SK-N-SH (cell line): ENCODE results near the gene TEN1. TPM values are rescaled to one million over a fixed set of nuclear protein-coding genes. Genes with fewer than 3 reads are reported as not detected.

Experiments
- CTCF ChIA-PET: fragments of 300-600, 350-600 bp; formaldehyde crosslinking; extraction: SDS; loops from one replicate; lab custom pipeline; 2021; lab: Yijun Ruan, JAX
- POLR2A ChIA-PET: fragments of 350-600 bp; sonication (Branson Sonifier 250); formaldehyde crosslinking; extraction: SDS; loops from one replicate; lab custom pipeline; 2020; ENCODE audit warnings: antibody characterized with exemption, inconsistent platforms; lab: Yijun Ruan, JAX
- DNase-seq: peaks from one replicate; pipeline ENCODE4 v3.0.0; 2012
- H2AFZ ChIP-seq: fragments of 200-600 bp; sonication (generic); 2 replicates; pipeline ENCODE4 v1.8.1; 2016; ENCODE audit warnings: antibody characterized with exemption, mild to moderate bottlenecking, low read depth
- H3F3A ChIP-seq: fragments of 200-600 bp; sonication (generic); replicated peaks from 2 replicates; pipeline ENCODE3; 2016; ENCODE audit warnings: antibody characterized with exemption, mild to moderate bottlenecking; ENCODE audit not compliant: insufficient read depth
- H3K27ac ChIP-seq, 2 experiments: fragments of 200-500 bp in 1 of 2; fragments of 200-600 bp in 1 of 2; sonication (Bioruptor generic) in 1 of 2; sonication (generic), shearing (Covaris generic) in 1 of 2; 2 replicates each; pipeline versions ENCODE4 v1.5.1 to v1.6.1; 2014 to 2016; ENCODE audit warnings: low read depth in 2 of 2, inconsistent platforms in 1 of 2, low read length in 1 of 2, mild to moderate bottlenecking in 1 of 2, mixed read lengths in 1 of 2
- H3K27me3 ChIP-seq: fragments of 200-600 bp; sonication (generic), shearing (Covaris generic); 2 replicates; pipeline ENCODE4 v1.6.1; 2016; ENCODE audit warnings: mixed run types; ENCODE audit not compliant: insufficient read depth
- H3K36me3 ChIP-seq, 2 experiments: fragments of 200-500 bp in 1 of 2; fragments of 200-600 bp in 1 of 2; sonication (Bioruptor generic) in 1 of 2; sonication (generic) in 1 of 2; replicated peaks in 1 of 2; 2 replicates each; pipeline versions ENCODE3 to v1.5.1; 2014 to 2016; ENCODE audit warnings: low read length in 1 of 2, mild to moderate bottlenecking in 1 of 2; ENCODE audit not compliant: insufficient read depth in 2 of 2, control insufficient read depth in 1 of 2
- H3K4me1 ChIP-seq, 2 experiments: fragments of 200-500 bp in 1 of 2; fragments of 200-600 bp in 1 of 2; sonication (Bioruptor generic) in 1 of 2; sonication (generic), shearing (Covaris generic) in 1 of 2; 2 replicates each; pipeline versions ENCODE4 v1.5.1 to v1.6.1; 2014 to 2016; ENCODE audit warnings: low read depth in 1 of 2, low read length in 1 of 2, mixed run types in 1 of 2; ENCODE audit not compliant: insufficient read depth in 2 of 2, control insufficient read depth in 1 of 2
- H3K4me2 ChIP-seq: fragments of 200-600 bp; sonication (generic), shearing (Covaris generic); 2 replicates; pipeline ENCODE4 v1.6.1; 2017; ENCODE audit warnings: mixed run types
- H3K4me3 ChIP-seq, 2 experiments: fragments of 200-500 bp in 1 of 2; fragments of 200-600 bp in 1 of 2; sonication (Bioruptor generic) in 1 of 2; sonication (generic), shearing (Covaris generic) in 1 of 2; 2 replicates each; pipeline versions ENCODE4 v1.5.1 to v1.8.1; 2014 to 2016; ENCODE audit warnings: low read depth in 2 of 2, inconsistent platforms in 1 of 2, low read length in 1 of 2, mild to moderate bottlenecking in 1 of 2, mixed read lengths in 1 of 2, moderate library complexity in 1 of 2
- H3K79me2 ChIP-seq: fragments of 200-600 bp; sonication (generic); 2 replicates; pipeline ENCODE4 v1.8.1; 2017; ENCODE audit warnings: mild to moderate bottlenecking; ENCODE audit not compliant: insufficient read depth
- H3K9ac ChIP-seq: fragments of 200-600 bp; sonication (generic); 2 replicates; pipeline ENCODE4 v1.6.1; 2017; ENCODE audit warnings: mixed run types
- H3K9me2 ChIP-seq: fragments of 200-600 bp; sonication (generic); 2 replicates; pipeline ENCODE4 v1.6.1; 2017; ENCODE audit warnings: mixed run types
- H3K9me3 ChIP-seq: fragments of 200-600 bp; sonication (generic); 2 replicates; pipeline ENCODE4 v1.6.1; 2017; ENCODE audit warnings: mixed run types, mild to moderate bottlenecking, moderate library complexity
- H4K20me1 ChIP-seq: fragments of 200-600 bp; sonication (generic); 2 replicates; pipeline ENCODE4 v1.6.1; 2017; ENCODE audit warnings: mild to moderate bottlenecking, mixed run types; ENCODE audit not compliant: insufficient read depth
- CHD2 ChIP-seq: fragments of 150-350 bp; IDR thresholded peaks from 2 replicates; pipeline ENCODE4 v1.6.1; 2018; ENCODE audit warnings: low read length; ENCODE audit not compliant: partially characterized antibody
- ELF1 ChIP-seq: IDR thresholded peaks from 2 replicates; pipeline ENCODE4 v1.4.0; 2012
- EP300 ChIP-seq, 2 experiments: IDR thresholded peaks; 2 replicates each; pipeline versions ENCODE4 v1.4.0 to v1.6.1; 2012; ENCODE audit warnings: borderline replicate concordance in 1 of 2, low read depth in 1 of 2, low read length in 1 of 2
- FOSL2 ChIP-seq: IDR thresholded peaks from 2 replicates; pipeline ENCODE4 v1.4.0; 2012; ENCODE audit warnings: low read depth, mild to moderate bottlenecking, moderate library complexity, borderline replicate concordance
- FOXJ3 ChIP-seq: sonication (generic); formaldehyde crosslinking; IDR thresholded peaks from 2 replicates; pipeline ENCODE4 v1.5.1; 2020; ENCODE audit warnings: mild to moderate bottlenecking, missing genetic modification reagents
- FOXM1 ChIP-seq: IDR thresholded peaks from 2 replicates; pipeline ENCODE4 v1.4.0; 2012; ENCODE audit warnings: low read depth, mild to moderate bottlenecking
- GABPA ChIP-seq: IDR thresholded peaks from 2 replicates; pipeline ENCODE4 v1.4.0; 2012; ENCODE audit warnings: low read depth, mild to moderate bottlenecking
- GATA2 ChIP-seq: sonication (generic); formaldehyde crosslinking; IDR thresholded peaks from 2 replicates; pipeline ENCODE4 v1.5.0; 2020; ENCODE audit warnings: mild to moderate bottlenecking, missing genetic modification reagents
- IRF3 ChIP-seq: fragments of 150-350 bp; IDR thresholded peaks from 2 replicates; pipeline ENCODE4 v1.6.1; 2016; ENCODE audit warnings: mild to moderate bottlenecking, low read depth, low read length
- JUND ChIP-seq: IDR thresholded peaks from 2 replicates; pipeline ENCODE4 v1.4.0; 2012
- MAX ChIP-seq: IDR thresholded peaks from 2 replicates; pipeline ENCODE4 v1.4.0; 2012; ENCODE audit warnings: low read depth
- NRF1 ChIP-seq: IDR thresholded peaks from 2 replicates; pipeline ENCODE4 v1.6.1; 2012; ENCODE audit warnings: low read depth, mild to moderate bottlenecking, low read length
- POLR2AphosphoS5 ChIP-seq: IDR thresholded peaks from 2 replicates; pipeline ENCODE4 v1.6.1; 2012; ENCODE audit warnings: low read depth, low read length
- RAD21 ChIP-seq: IDR thresholded peaks from 2 replicates; pipeline ENCODE4 v1.6.1; 2012; ENCODE audit warnings: mild to moderate bottlenecking, low read length
- RFX5 ChIP-seq: IDR thresholded peaks from 2 replicates; pipeline ENCODE4 v1.6.1; 2012; ENCODE audit warnings: mild to moderate bottlenecking, improper control_type of control experiment, low read length
- SIN3A ChIP-seq: IDR thresholded peaks from 2 replicates; pipeline ENCODE4 v1.6.1; 2012; ENCODE audit warnings: low read depth, mild to moderate bottlenecking, low read length, moderate library complexity, borderline replicate concordance
- SMC3 ChIP-seq: IDR thresholded peaks from 2 replicates; pipeline ENCODE4 v1.6.1; 2012; ENCODE audit warnings: low read depth, low read length, improper control_type of control experiment
- TAF1 ChIP-seq: IDR thresholded peaks from 2 replicates; pipeline ENCODE4 v1.6.1; 2012; ENCODE audit warnings: low read depth, mild to moderate bottlenecking, low read length, moderate library complexity, borderline replicate concordance
- WGBS: methylation state at CpG from one replicate; pipeline ENCODE4 v1.1.6; 2017; ENCODE audit warnings: low lambda C conversion rate; 5-methylcytosine and 5-hydroxymethylcytosine counted together
- polyA plus RNA-seq, 3 experiments: library from polyadenylated mRNA; depleted of rRNA; stranded (reverse); fragments of >200 nt; gene quantifications; 2 replicates each; pipeline ENCODE4 v1.2.3, GENCODE V29; 2012
- TF ChIP-seq, protein P1 (sequence below): IDR thresholded peaks from 2 replicates; pipeline ENCODE4 v1.6.1; 2012; ENCODE audit warnings: mild to moderate bottlenecking, low read depth, low read length, moderate library complexity
- TF ChIP-seq, protein P2 (sequence below): IDR thresholded peaks from 2 replicates; pipeline ENCODE4; 2012

The TEN1 gene
- polyA plus RNA-seq, 1 of the 3 experiments (the other 2 are of a cell fraction): 33.6 TPM

DNA sequence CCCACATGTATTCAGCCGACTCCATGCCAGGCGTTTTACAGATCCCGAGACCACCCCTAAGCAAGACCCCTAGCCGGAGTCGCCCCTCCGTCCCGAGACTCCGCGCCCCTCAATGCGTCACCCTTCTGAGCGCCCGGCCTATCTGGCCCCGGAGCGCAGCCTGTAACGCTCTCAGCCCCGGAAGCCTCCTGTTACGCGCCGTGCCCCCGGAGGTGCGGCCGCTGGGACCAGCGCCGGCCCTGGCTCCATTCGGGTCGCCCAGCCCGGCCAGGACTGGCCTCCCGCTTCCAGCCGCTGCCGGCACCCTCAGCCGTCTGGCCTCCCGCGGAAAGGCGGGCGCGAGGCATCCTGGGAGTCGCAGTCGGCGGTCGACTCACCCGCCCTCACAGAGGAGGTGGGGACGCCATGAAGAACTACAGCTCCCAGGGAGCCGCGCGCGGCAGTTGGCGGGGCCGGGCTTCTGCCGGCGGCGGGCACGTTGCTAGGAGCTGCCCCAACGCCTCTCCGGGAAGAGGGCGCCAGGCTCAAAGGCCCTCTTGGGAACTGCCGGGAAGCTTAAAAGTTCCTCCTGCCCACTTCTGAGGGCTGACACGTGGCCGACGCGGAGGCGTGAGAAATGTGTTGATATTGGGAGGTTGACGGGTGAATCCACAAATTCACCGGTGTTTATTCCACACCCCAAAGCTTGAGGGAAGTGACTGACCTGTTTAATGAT, 38.2 kb upstream of the TEN1 start, which contains the start of gene FBF1 (continued):
- TF ChIP-seq, protein P1, sequence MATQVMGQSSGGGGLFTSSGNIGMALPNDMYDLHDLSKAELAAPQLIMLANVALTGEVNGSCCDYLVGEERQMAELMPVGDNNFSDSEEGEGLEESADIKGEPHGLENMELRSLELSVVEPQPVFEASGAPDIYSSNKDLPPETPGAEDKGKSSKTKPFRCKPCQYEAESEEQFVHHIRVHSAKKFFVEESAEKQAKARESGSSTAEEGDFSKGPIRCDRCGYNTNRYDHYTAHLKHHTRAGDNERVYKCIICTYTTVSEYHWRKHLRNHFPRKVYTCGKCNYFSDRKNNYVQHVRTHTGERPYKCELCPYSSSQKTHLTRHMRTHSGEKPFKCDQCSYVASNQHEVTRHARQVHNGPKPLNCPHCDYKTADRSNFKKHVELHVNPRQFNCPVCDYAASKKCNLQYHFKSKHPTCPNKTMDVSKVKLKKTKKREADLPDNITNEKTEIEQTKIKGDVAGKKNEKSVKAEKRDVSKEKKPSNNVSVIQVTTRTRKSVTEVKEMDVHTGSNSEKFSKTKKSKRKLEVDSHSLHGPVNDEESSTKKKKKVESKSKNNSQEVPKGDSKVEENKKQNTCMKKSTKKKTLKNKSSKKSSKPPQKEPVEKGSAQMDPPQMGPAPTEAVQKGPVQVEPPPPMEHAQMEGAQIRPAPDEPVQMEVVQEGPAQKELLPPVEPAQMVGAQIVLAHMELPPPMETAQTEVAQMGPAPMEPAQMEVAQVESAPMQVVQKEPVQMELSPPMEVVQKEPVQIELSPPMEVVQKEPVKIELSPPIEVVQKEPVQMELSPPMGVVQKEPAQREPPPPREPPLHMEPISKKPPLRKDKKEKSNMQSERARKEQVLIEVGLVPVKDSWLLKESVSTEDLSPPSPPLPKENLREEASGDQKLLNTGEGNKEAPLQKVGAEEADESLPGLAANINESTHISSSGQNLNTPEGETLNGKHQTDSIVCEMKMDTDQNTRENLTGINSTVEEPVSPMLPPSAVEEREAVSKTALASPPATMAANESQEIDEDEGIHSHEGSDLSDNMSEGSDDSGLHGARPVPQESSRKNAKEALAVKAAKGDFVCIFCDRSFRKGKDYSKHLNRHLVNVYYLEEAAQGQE: peak; percentile 35; the same call in 1 of the 2 replicates
- TF ChIP-seq TAF1 (peak; percentile 88), ELF1 (peak; percentile 67), JUND (peak; percentile 5; the same call in 1 of the 2 replicates), RFX5 (no peak), CHD2 (peak; percentile 67), FOXM1 (no peak), GABPA (peak; percentile 34; the same call in 1 of the 2 replicates), GATA2 (CRISPR knock-in tag) (no peak), RAD21 (no peak), EP300 (IDR thresholded peaks at IDR 0.05; ENCODE audit: borderline replicate concordance in 1 of 2, low read depth in 1 of 2, low read length in 1 of 2) (peak in 1 of 2 experiments; percentile 48; a peak in 1 of 4 replicates), FOXJ3 (CRISPR knock-in tag) (no peak)

- Histone ChIP-seq H3K9ac (peak overlapping the region; percentile 8; the same call in 1 of the 2 replicates), H3K36me3 (peaks cover 14 to 35% of the 10 kb centered on the region in 2 experiments), H2AFZ (peak overlapping the region; percentile 71; the same call in 1 of the 2 replicates), H3F3A (peaks cover 15% of the 10 kb centered on the region), H3K27ac (peak overlapping the region; percentile 12 to 39; a peak in 1 of 4 replicates), H3K4me2 (peak overlapping the region; percentile 91), H3K79me2 (peaks cover 5% of the 10 kb centered on the region; the same call in 1 of the 2 replicates), H3K4me1 (peaks cover 0 to 8% of the 10 kb centered on the region in 2 experiments; a peak in 1 of 4 replicates), H3K9me2 (no peaks in the 10 kb centered on the region), H4K20me1 (no peaks in the 10 kb centered on the region), H3K9me3 (no peaks in the 10 kb centered on the region), H3K4me3 (peak overlapping the region; percentile 71 to 91; a peak in 3 of 4 replicates), H3K27me3 (no peaks in the 10 kb centered on the region)
- ChIA-PET CTCF (interaction anchor here (0.9 to 2.5 kb wide), 9 partner anchors 9 to 138 kb away, joined by 3 to 10 read pairs (median 4); partner anchors contain the start of genes CDK3, MRPL38 and ZACN), POLR2A (interaction anchor here (0.9 to 1.3 kb wide), 2 partner anchors 14 to 38 kb away, joined by 4 to 6 read pairs; partner anchors contain the start of genes ACOX1 and TEN1)
- 79% methylated on average over 6 of the region's 6 CpGs for WGBS
- DNase-seq: no peak
- TF ChIP-seq SIN3A (no peak), MAX (no peak), NRF1 (no peak), FOSL2 (no peak), SMC3 (no peak), FOXM1 (no peak), POLR2AphosphoS5 (no peak), RFX5 (no peak), CHD2 (no peak), IRF3 (no peak)
- TF ChIP-seq, protein P2, sequence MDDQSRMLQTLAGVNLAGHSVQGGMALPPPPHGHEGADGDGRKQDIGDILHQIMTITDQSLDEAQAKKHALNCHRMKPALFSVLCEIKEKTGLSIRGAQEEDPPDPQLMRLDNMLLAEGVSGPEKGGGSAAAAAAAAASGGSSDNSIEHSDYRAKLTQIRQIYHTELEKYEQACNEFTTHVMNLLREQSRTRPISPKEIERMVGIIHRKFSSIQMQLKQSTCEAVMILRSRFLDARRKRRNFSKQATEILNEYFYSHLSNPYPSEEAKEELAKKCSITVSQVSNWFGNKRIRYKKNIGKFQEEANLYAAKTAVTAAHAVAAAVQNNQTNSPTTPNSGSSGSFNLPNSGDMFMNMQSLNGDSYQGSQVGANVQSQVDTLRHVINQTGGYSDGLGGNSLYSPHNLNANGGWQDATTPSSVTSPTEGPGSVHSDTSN: no peak
- TF ChIP-seq, protein P1: no peak
Observed at GRCh38 chr17:75941442-75941819, 37.6 kb upstream of the TEN1 start.
